ENCODE measurements around the gene DHRSX. TPM values are rescaled to one million over a fixed set of nuclear protein-coding genes. Genes with fewer than 3 reads are reported as not detected.
"Not testable (repeated sequence)": the region's sequence is repeated elsewhere in the genome, so short reads cannot be mapped to it uniquely, and the experiment has no call there.

Gene DHRSX
- total RNA-seq, 1 experiment from 2014 or later: 21.5 TPM

DNA sequence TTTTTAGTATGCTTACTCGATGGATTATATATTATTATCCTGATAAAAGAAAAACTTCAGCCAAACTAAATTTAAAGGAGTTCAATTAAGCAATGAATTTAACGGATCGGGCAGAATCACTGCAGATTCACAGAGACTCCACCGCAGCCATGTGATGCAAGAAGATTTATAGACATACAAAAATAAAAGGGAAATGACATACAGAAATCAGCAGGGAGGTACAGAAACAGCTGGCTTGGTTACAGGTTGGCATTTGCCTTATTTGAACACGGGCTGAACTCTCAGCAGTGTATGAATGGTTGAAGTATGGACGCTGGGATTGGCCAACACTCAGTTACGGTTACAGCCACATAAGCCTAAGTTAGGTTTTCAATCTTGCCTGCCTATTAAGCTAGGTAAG, 35.4 kb upstream of the DHRSX start:
- BruUV-seq (replicated peaks): no TSS peak
- H3K27me3 Mint-ChIP-seq (ENCODE audit: unreplicated experiment): peaks cover 12% of the 10 kb centered on the region
- TF ChIP-seq CTCF (IDR thresholded peaks at IDR 0.05; ENCODE audit: unreplicated experiment): no peak
- CTCF ChIA-PET: no interaction called here
- H3K36me3 Mint-ChIP-seq (ENCODE audit: insufficient read depth, unreplicated experiment): no peaks in the 10 kb centered on the region
- no peak overlapping the region for H3K4me3 Mint-ChIP-seq (ENCODE audit: low read depth, unreplicated experiment)
- DNase-seq: no peak
- H3K27ac Mint-ChIP-seq (ENCODE audit: unreplicated experiment): no peak overlapping the region
- intact Hi-C loops (cut with micrococcal nuclease; ENCODE audit: unreplicated experiment): no loop called here
- H3K9me3 Mint-ChIP-seq (ENCODE audit: low read depth, unreplicated experiment): no peaks in the 10 kb centered on the region
- H3K4me1 Mint-ChIP-seq (ENCODE audit: low read depth, unreplicated experiment): no peaks in the 10 kb centered on the region

GRCh38 chrX:2534261-2535021, 33.7 kb upstream of the DHRSX start:
- H3K4me3 Mint-ChIP-seq (ENCODE audit: low read depth, unreplicated experiment): not testable (repeated sequence)

GRCh38 chrX:2533424-2533823, 32.6 kb upstream of the DHRSX start:
- Mint-ChIP-seq H3K27me3 (ENCODE audit: unreplicated experiment) (peaks cover 12% of the 10 kb centered on the region), H3K4me1 (ENCODE audit: low read depth, unreplicated experiment) (no peaks in the 10 kb centered on the region), H3K36me3 (ENCODE audit: insufficient read depth, unreplicated experiment) (no peaks in the 10 kb centered on the region), H3K4me3 (ENCODE audit: low read depth, unreplicated experiment) (no peak overlapping the region), H3K9me3 (ENCODE audit: low read depth, unreplicated experiment) (no peaks in the 10 kb centered on the region), H3K27ac (ENCODE audit: unreplicated experiment) (no peak overlapping the region)
- intact Hi-C loops (cut with micrococcal nuclease; ENCODE audit: unreplicated experiment): no loop called here
- no peak for DNase-seq
- TF ChIP-seq CTCF (IDR thresholded peaks at IDR 0.05; ENCODE audit: unreplicated experiment): no peak
- no TSS peak for BruUV-seq (replicated peaks)
- CTCF ChIA-PET: no interaction called here

More at GRCh38 chrX:2534261-2535021, 33.7 kb upstream of the DHRSX start:
- H3K27me3 Mint-ChIP-seq (ENCODE audit: unreplicated experiment): peaks cover 12% of the 10 kb centered on the region
- H3K9me3 Mint-ChIP-seq (ENCODE audit: low read depth, unreplicated experiment); H3K4me1 Mint-ChIP-seq (ENCODE audit: low read depth, unreplicated experiment); H3K36me3 Mint-ChIP-seq (ENCODE audit: insufficient read depth, unreplicated experiment); BruUV-seq (replicated peaks); H3K27ac Mint-ChIP-seq (ENCODE audit: unreplicated experiment); DNase-seq; CTCF ChIA-PET; intact Hi-C loops (cut with micrococcal nuclease; ENCODE audit: unreplicated experiment): not testable (repeated sequence)

- intact Hi-C loops (cut with micrococcal nuclease; ENCODE audit: unreplicated experiment): no loop called here
- H3K9me3 Mint-ChIP-seq (ENCODE audit: low read depth, unreplicated experiment): no peaks in the 10 kb centered on the region
Observed at GRCh38 chrX:2526390-2526789, 25.6 kb upstream of the DHRSX start.

More at GRCh38 chrX:2526390-2526789, 25.6 kb upstream of the DHRSX start:
- H3K4me1 Mint-ChIP-seq (ENCODE audit: low read depth, unreplicated experiment): no peaks in the 10 kb centered on the region
- DNase-seq: no peak
- BruUV-seq (replicated peaks): no TSS peak
- peaks cover 20% of the 10 kb centered on the region for H3K27me3 Mint-ChIP-seq (ENCODE audit: unreplicated experiment)
- CTCF ChIA-PET: no interaction called here
- H3K36me3 Mint-ChIP-seq (ENCODE audit: insufficient read depth, unreplicated experiment): no peaks in the 10 kb centered on the region
- no peak for TF ChIP-seq CTCF (IDR thresholded peaks at IDR 0.05; ENCODE audit: unreplicated experiment)
- H3K4me3 Mint-ChIP-seq (ENCODE audit: low read depth, unreplicated experiment): no peak overlapping the region
- H3K27ac Mint-ChIP-seq (ENCODE audit: unreplicated experiment): no peak overlapping the region
